NT2/D1 (cell line): Measurements from ENCODE around the gene HPS3.

Source experiments
- YY1 ChIP-seq: IDR thresholded peaks from 2 replicates; pipeline ENCODE4 v1.6.1; 2011; ENCODE audit not compliant: insufficient read length, insufficient read depth
- ZNF274 ChIP-seq: IDR thresholded peaks from 2 replicates; pipeline ENCODE4 v1.6.1; 2011; ENCODE audit warnings: mild to moderate bottlenecking, low read depth, low read length

DNA sequence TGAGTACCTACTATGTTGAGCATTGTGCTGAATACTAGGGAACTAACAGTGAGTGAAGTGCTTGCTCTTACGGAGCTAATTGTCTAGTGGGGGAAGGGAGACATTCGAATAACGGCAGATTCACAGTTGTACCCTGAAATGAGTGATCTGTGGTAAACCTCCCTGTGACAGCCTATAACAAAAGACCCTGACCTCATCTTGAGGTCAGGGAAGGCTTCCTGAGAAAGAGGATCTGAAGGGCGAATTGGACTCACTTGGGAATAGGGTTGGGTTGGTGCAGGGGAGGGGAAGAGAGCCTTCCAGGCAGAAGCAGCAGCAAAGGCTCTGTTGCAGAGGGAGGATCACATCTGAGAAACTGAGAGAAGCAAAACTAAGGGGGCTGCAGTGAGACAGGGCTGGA, 13.2 kb downstream of the HPS3 start:
- TF ChIP-seq ZNF274 (no peak), YY1 (no peak)
